Body of pancreas (tissue), 4 donors: ENCODE data around the gene TXNDC11. TPM values are rescaled to one million over a fixed set of nuclear protein-coding genes. Genes with fewer than 3 reads are reported as not detected.
A peak's percentile ranks its signal among the peaks of the same experiment; 100 is the strongest.

Source experiments
- ATAC-seq: fragments of 150-250 bp; one replicate; pipeline ENCODE4 v1.9.1; 2016
- DNase-seq, 4 donors: peaks; one replicate each; pipeline ENCODE4 v3.0.0-alpha.2; 2019
- H3K27ac ChIP-seq, 4 donors: fragments of 200-600 bp; sonication (generic); 1 replicate in 3 of 4; 2 replicates in 1 of 4; pipeline versions ENCODE4 v1.5.1 to v1.6.1; 2016 to 2019; ENCODE audit warnings: mild to moderate bottlenecking in 1 of 4, mixed read lengths in 1 of 4, moderate library complexity in 1 of 4
- H3K27me3 ChIP-seq, 2 donors: fragments of 200-600 bp; sonication (generic); one replicate each; pipeline ENCODE4 v1.6.0; 2016; ENCODE audit warnings: mild to moderate bottlenecking in 1 of 2
- H3K36me3 ChIP-seq, 2 donors: fragments of 200-600 bp; sonication (generic); replicated peaks in 1 of 2; 2 replicates each; pipeline ENCODE4 v1.5.1; 2016; ENCODE audit warnings: low read depth in 2 of 2; ENCODE audit not compliant: insufficient read depth in 1 of 2
- H3K4me1 ChIP-seq: fragments of 200-600 bp; sonication (generic); one replicate; pipeline ENCODE4 v1.6.0; 2016
- H3K4me3 ChIP-seq, 2 donors: fragments of 200-600 bp; sonication (generic); 1 replicate in 1 of 2; 2 replicates in 1 of 2; pipeline ENCODE4 v1.5.1; 2016 to 2019
- H3K9me3 ChIP-seq, 3 donors: fragments of 200-600 bp; sonication (generic); 1 replicate in 2 of 3; 2 replicates in 1 of 3; pipeline ENCODE4 v1.5.1; 2016
- POLR2A ChIP-seq, 3 donors: fragments of 450-650 bp; IDR thresholded peaks; one replicate each; pipeline ENCODE4 v1.6.1; 2016; ENCODE audit warnings: antibody characterized with exemption in 3 of 3, mild to moderate bottlenecking in 2 of 3
- WGBS, 2 donors: methylation state at CpG; one replicate each; pipeline ENCODE4 v1.1.5; 2017; 5-methylcytosine and 5-hydroxymethylcytosine counted together
- intact Hi-C: fragments of 100-400 bp; cut with DNase I; formaldehyde crosslinking; loops from one replicate; pipeline ENCODE4 v1.15.1; 2023
- total RNA-seq, 2 donors: library from RNA; depleted of rRNA; stranded (reverse); fragments of >200 nt; gene quantifications; one replicate each; pipeline ENCODE4 v1.1.0, GENCODE V29; 2016
- TF ChIP-seq, protein P1 (sequence below), 7 experiments: fragments of 450-650 bp in 4 of 7; fragments of 200-600 bp in 3 of 7; sonication (generic) in 3 of 7; IDR thresholded peaks; one replicate each; pipeline ENCODE4 v1.5.1; 2016 to 2019; ENCODE audit warnings: antibody characterized with exemption in 7 of 7

TXNDC11 gene
- total RNA-seq, 2 donors from 2014 or later, result 38.4 to 90.3 TPM

DNA sequence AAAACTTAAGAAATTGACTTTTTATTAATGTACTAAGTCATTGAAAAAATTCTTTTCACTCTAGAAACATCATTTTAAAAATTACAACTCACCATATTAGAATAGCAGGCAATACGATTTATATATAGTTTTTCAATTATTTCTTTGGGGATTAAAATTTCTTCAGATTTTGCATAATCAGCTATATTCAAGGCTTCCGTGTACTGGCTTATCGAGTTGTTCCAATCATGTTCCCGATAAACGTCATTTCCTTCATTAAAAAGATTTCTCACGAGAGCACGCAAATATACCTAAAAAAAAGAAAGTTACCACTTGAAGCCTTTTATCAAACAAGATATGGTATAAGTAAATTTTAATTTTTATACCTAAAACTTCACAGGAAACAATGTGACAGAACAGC, 36.4 kb upstream of the TXNDC11 start:
- intact Hi-C loops, result no loop called here
- H3K27ac ChIP-seq, result no peak overlapping the region
- ATAC-seq (no peak), DNase-seq (no peak)
- TF ChIP-seq, protein P1, sequence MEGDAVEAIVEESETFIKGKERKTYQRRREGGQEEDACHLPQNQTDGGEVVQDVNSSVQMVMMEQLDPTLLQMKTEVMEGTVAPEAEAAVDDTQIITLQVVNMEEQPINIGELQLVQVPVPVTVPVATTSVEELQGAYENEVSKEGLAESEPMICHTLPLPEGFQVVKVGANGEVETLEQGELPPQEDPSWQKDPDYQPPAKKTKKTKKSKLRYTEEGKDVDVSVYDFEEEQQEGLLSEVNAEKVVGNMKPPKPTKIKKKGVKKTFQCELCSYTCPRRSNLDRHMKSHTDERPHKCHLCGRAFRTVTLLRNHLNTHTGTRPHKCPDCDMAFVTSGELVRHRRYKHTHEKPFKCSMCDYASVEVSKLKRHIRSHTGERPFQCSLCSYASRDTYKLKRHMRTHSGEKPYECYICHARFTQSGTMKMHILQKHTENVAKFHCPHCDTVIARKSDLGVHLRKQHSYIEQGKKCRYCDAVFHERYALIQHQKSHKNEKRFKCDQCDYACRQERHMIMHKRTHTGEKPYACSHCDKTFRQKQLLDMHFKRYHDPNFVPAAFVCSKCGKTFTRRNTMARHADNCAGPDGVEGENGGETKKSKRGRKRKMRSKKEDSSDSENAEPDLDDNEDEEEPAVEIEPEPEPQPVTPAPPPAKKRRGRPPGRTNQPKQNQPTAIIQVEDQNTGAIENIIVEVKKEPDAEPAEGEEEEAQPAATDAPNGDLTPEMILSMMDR (IDR thresholded peaks at IDR 0.05), result no peak
- no peak for TF ChIP-seq POLR2A (IDR thresholded peaks at IDR 0.05)
- WGBS, 2 donors, result 94% methylated on average over 7 of the region's 7 CpGs
- no peaks in the 10 kb centered on the region for H3K27me3 ChIP-seq
- H3K4me3 ChIP-seq, result no peak overlapping the region
- H3K36me3 ChIP-seq, result peaks cover 0 to 22% of the 10 kb centered on the region in 2 donors
- H3K9me3 ChIP-seq, result no peaks in the 10 kb centered on the region
- H3K4me1 ChIP-seq, result peaks cover 25% of the 10 kb centered on the region

GRCh38 chr16:11774065-11774626, 31.5 kb upstream of the TXNDC11 start:
- no peak for ATAC-seq
- no peak for DNase-seq
- Histone ChIP-seq H3K9me3 (no peaks in the 10 kb centered on the region), H3K4me1 (no peaks in the 10 kb centered on the region), H3K4me3 (no peak overlapping the region), H3K36me3 (peaks cover 10 to 28% of the 10 kb centered on the region in 2 donors), H3K27me3 (no peaks in the 10 kb centered on the region), H3K27ac (no peak overlapping the region)
- no peak for TF ChIP-seq POLR2A (IDR thresholded peaks at IDR 0.05)
- TF ChIP-seq, protein P1 (IDR thresholded peaks at IDR 0.05), result no peak
- WGBS, 2 donors, result 91% methylated on average over 3 of the region's 3 CpGs
- intact Hi-C loops, result no loop called here

- Histone ChIP-seq H3K9me3 (no peaks in the 10 kb centered on the region), H3K36me3 (peaks cover 10 to 28% of the 10 kb centered on the region in 2 donors), H3K27me3 (no peaks in the 10 kb centered on the region), H3K27ac (peak overlapping the region in 1 of 4 donors; percentile 10), H3K4me3 (no peak overlapping the region), H3K4me1 (no peaks in the 10 kb centered on the region)
- ATAC-seq, result no peak
- DNase-seq, result no peak
- TF ChIP-seq, protein P1 (IDR thresholded peaks at IDR 0.05), result no peak
- no peak for TF ChIP-seq POLR2A (IDR thresholded peaks at IDR 0.05)
- WGBS, 2 donors, result 75 to 80% methylated on average over 7 of the region's 7 CpGs
- intact Hi-C loops, result no loop called here
Observed at GRCh38 chr16:11768849-11769248, 26.2 kb upstream of the TXNDC11 start.

GRCh38 chr16:11762431-11762830, 19.8 kb upstream of the TXNDC11 start:
- Histone ChIP-seq H3K27ac (no peak overlapping the region), H3K4me1 (peaks cover 23% of the 10 kb centered on the region), H3K9me3 (no peaks in the 10 kb centered on the region), H3K4me3 (no peak overlapping the region), H3K27me3 (no peaks in the 10 kb centered on the region), H3K36me3 (peaks cover 0 to 26% of the 10 kb centered on the region in 2 donors)
- 45 to 46% methylated on average over 4 of the region's 4 CpGs for WGBS, 2 donors
- TF ChIP-seq, protein P1 (IDR thresholded peaks at IDR 0.05), result no peak
- TF ChIP-seq POLR2A (IDR thresholded peaks at IDR 0.05), result no peak
- DNase-seq, result no peak
- ATAC-seq, result no peak
- intact Hi-C loops, result no loop called here

DNA sequence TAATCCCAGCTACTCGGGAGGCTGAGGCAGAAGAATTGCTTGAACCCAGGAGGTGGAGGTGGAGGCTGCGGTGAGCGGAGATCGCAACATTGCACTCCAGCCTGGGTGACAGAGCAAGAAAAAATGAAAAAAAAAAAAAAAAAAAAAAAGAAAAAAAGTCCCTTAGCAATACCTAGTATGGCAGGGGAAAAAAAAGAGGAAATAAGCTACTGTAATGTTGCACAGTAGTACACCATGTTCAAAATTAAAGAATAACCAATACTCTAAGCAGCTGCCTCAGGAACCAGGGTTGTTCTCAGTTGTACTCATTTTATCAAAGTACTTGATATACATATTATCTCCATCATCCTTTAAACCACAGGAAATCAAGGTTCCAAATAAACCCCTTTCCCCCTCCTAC, 17.3 kb upstream of the TXNDC11 start:
- H3K36me3 ChIP-seq, result peaks cover 0 to 21% of the 10 kb centered on the region in 2 donors
- no peaks in the 10 kb centered on the region for H3K9me3 ChIP-seq
- ATAC-seq, result peak; percentile 16
- peaks cover 43% of the 10 kb centered on the region for H3K4me1 ChIP-seq
- peak overlapping the region in 3 of 4 donors; percentile 73 to 86 (median 74) for H3K27ac ChIP-seq
- intact Hi-C loops, result no loop called here
- no peak overlapping the region for H3K4me3 ChIP-seq
- TF ChIP-seq, protein P1 (IDR thresholded peaks at IDR 0.05), result no peak
- TF ChIP-seq POLR2A (IDR thresholded peaks at IDR 0.05), result no peak
- DNase-seq, result no peak
- H3K27me3 ChIP-seq, result no peaks in the 10 kb centered on the region
- WGBS, 2 donors, result 87 to 90% methylated on average over 4 of the region's 4 CpGs
